ENCODE data around the gene THTPA. TPM values are rescaled to one million over a fixed set of nuclear protein-coding genes. Genes with fewer than 3 reads are reported as not detected.
A peak's percentile ranks its signal among the peaks of the same experiment; 100 is the strongest.

The THTPA gene
- total RNA-seq, 1 donor from 2014 or later: 13.7 TPM

DNA sequence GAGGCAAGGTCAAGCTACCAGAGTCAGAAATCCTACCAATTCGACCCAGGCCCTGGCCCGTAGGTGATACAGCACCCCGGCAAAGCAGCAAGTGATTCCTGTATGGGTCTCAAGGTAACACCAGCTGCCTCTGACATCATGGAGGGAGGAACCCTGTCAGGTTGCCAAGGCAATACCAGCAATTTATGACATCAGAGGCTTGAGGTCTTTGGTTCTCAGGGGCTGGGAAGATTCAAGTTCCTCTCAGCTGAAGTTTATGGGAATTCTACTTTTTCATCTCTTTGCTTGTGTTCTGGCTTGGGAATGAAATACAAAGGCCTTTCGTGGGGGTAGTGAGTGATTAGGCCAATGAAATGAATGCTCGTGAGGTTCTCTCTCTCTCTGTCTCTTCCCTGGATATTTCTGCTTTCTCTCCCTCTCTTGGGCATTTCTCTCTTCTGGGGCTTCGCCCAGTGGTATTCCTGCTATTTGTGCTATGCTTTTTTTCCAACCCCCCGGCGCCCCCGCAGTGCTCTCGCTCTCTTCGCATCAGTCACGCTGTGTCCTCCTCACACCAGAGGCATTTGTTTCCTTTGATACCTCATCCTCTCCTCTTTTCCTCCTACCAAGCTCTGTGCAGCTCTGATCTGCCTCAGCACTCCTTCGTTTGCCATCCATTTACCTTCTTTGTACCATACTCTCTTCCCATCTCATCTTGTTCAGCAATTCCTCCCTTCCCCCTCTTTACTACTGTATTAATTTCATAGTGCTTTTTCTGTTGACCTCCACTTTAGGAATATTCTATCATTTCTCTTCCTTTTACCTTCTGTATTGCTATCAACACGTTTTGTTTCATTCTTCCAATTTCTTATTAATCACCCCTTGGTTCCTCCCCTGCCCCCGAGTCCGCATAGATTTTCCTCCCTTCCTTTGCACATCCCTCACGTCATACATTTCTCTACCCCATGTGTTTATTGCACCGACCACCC, 7.4 kb upstream of the THTPA start:
- H3K27ac Mint-ChIP-seq: no peak overlapping the region
- no peaks in the 10 kb centered on the region for H3K36me3 Mint-ChIP-seq (ENCODE audit: low read depth)
- no peak for DNase-seq (ENCODE audit: low spot score)
- H3K4me3 Mint-ChIP-seq (ENCODE audit: low read depth): no peak overlapping the region
- no peaks in the 10 kb centered on the region for H3K9me3 Mint-ChIP-seq
- intact Hi-C loops (cut with micrococcal nuclease): no loop called here
- peaks cover 3% of the 10 kb centered on the region for H3K4me1 Mint-ChIP-seq (ENCODE audit: low read depth)
- no peaks in the 10 kb centered on the region for H3K27me3 Mint-ChIP-seq (ENCODE audit: low read depth)

DNA sequence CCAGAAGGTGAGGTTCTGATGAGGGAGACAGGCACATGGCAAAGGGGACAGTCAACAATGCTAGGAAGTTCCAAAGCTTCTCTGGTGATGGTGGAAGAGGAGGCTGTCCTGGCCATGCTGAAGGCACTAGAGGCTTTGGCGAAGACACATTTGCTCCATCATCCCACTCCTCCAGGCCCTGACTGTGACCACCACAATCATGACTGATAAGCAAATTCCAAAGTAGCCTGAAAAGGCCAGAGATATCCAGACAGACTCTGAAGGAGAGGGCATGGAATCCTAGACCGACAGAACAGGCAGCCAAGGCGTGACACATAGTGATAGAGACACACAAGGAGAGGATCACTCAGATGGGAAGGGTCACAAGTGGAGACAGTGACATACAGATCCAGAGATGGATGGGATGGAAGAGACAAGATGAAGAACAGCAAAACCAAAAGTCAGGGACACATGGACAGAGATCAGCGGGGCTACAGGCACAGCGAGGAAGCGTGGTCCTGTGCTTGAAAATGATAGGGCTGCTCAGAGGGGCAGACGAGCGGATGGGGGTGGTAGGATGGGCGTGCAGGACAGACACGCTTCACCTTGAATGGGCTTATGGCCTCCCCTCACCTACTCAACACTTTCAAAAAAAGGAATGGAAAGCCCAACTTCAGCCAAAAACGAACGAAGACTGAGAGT, 5.8 kb upstream of the THTPA start:
- H3K27ac Mint-ChIP-seq: no peak overlapping the region
- H3K36me3 Mint-ChIP-seq (ENCODE audit: low read depth): no peaks in the 10 kb centered on the region
- intact Hi-C loops (cut with micrococcal nuclease): no loop called here
- DNase-seq (ENCODE audit: low spot score): no peak
- no peaks in the 10 kb centered on the region for H3K27me3 Mint-ChIP-seq (ENCODE audit: low read depth)
- no peaks in the 10 kb centered on the region for H3K9me3 Mint-ChIP-seq
- H3K4me1 Mint-ChIP-seq (ENCODE audit: low read depth): peaks cover 4% of the 10 kb centered on the region
- no peak overlapping the region for H3K4me3 Mint-ChIP-seq (ENCODE audit: low read depth)

DNA sequence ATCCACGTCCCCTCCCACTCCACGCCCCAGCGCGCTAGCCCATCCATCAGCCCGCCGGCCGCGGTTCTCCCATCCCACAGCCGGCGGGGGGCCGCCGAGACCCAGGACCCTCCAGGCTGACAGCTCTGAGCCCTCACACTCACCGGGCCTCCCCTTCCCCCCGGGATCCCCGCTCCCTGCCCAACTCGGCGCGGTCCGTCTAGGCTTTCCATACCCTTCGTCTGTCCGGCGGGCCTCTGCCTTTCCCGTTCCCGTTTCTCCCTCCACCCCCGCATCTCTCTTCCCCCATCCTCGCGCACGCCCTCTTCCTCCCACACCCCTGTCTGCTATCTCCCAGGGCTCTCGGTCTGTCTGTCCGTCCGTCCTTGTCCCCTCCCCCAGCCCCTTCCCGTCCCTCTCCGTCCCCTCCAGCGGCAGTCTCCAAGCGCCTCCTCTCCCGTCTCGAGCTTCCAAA, 5.2 kb upstream of the THTPA start:
- no peak overlapping the region for H3K4me3 Mint-ChIP-seq (ENCODE audit: low read depth)
- intact Hi-C loops (cut with micrococcal nuclease): loop anchor here (1.0 kb wide), 1 partner anchor 12 kb away; no protein-coding TSS in a partner anchor
- no peaks in the 10 kb centered on the region for H3K36me3 Mint-ChIP-seq (ENCODE audit: low read depth)
- no peaks in the 10 kb centered on the region for H3K27me3 Mint-ChIP-seq (ENCODE audit: low read depth)
- peaks cover 7% of the 10 kb centered on the region for H3K4me1 Mint-ChIP-seq (ENCODE audit: low read depth)
- H3K9me3 Mint-ChIP-seq: no peaks in the 10 kb centered on the region
- DNase-seq (ENCODE audit: low spot score): no peak
- peak overlapping the region; percentile 3 for H3K27ac Mint-ChIP-seq

DNA sequence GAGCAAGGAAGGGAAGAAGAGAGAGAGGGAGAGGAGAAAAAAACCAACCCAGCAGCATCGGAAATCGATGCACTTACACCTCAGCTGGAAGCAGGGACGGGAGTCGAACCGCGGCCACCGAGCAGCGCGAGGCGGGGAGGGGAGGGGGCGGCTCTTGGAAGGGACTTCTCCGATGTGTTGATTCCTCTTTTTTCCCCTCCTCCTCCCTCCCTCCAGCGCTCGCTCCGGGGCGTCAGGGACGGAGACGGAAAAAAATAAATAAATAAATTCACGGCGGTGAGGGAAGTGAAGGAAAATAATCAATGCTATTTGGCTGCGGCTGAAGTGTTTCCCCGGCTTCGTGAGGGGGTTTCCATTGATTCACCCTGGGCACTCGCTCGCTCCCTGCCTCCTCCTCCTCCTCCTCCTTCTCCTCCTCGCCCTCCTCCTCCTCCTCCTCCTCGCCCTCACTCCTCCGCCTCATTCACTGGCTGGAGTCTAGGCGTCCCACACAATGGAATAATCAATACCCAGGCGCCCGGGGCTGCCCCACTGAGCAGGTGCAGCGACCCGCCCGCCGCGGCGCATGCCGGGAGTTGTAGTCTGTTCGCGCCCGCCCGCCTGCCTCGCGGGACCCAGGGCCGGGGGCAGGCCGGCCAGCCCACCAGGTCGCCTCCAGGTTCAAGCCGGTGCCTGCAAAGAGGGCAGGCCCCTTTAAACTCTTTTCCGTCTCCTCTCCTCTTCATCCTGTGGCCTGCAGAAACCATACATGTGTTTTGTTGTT, 4.6 kb upstream of the THTPA start, which contains the start of gene ZFHX2:
ZFHX2 (minus strand) TSS at position 500 of the 763 bp plus-strand sequence. CDS start 16,440 bp downstream, outside the sequence.
- H3K9me3 Mint-ChIP-seq: no peaks in the 10 kb centered on the region
- no peak within 1 kb of the TSS for H3K4me3 Mint-ChIP-seq (ENCODE audit: low read depth)
- H3K36me3 Mint-ChIP-seq (ENCODE audit: low read depth): no peaks in the 10 kb centered on the region
- peak; percentile 68 for DNase-seq (ENCODE audit: low spot score)
- peaks cover 10% of the 10 kb centered on the region for H3K4me1 Mint-ChIP-seq (ENCODE audit: low read depth)
- intact Hi-C loops (cut with micrococcal nuclease): loop anchor here (1.0 kb wide), 1 partner anchor 12 kb away; no protein-coding TSS in a partner anchor
- peak within 1 kb of the TSS; percentile 88 for H3K27ac Mint-ChIP-seq
- H3K27me3 Mint-ChIP-seq (ENCODE audit: low read depth): no peaks in the 10 kb centered on the region

DNA sequence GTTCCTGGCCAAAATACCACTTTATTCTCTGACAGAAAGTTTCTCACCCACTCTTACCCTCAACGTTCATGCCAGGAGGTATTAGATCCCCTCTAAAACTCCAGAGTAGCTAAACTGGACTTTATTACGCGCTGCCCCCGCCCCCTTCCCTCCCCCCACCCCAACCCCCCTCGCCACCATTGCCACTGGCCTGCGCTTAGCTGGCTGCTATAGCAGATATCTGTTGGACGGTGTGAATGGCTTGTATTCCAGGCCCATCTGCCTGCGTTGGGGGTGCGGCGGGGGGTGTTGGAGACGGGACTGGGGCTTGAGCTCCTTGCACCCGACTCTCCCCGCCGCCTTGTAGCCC, 564 bp upstream of the THTPA start:
- intact Hi-C loops (cut with micrococcal nuclease): loop anchor here (1.0 to 5.0 kb wide), 4 partner anchors 12 to 677 kb away; partner anchors contain the start of genes AP1G2, GMPR2, NEDD8 and NGDN
- H3K27ac Mint-ChIP-seq: peak overlapping the region; percentile 97
- peaks cover 21% of the 10 kb centered on the region for H3K36me3 Mint-ChIP-seq (ENCODE audit: low read depth)
- H3K4me3 Mint-ChIP-seq (ENCODE audit: low read depth): peak overlapping the region; percentile 96
- DNase-seq (ENCODE audit: low spot score): no peak
- H3K4me1 Mint-ChIP-seq (ENCODE audit: low read depth): peaks cover 28% of the 10 kb centered on the region
- no peaks in the 10 kb centered on the region for H3K9me3 Mint-ChIP-seq
- no peaks in the 10 kb centered on the region for H3K27me3 Mint-ChIP-seq (ENCODE audit: low read depth)

DNA sequence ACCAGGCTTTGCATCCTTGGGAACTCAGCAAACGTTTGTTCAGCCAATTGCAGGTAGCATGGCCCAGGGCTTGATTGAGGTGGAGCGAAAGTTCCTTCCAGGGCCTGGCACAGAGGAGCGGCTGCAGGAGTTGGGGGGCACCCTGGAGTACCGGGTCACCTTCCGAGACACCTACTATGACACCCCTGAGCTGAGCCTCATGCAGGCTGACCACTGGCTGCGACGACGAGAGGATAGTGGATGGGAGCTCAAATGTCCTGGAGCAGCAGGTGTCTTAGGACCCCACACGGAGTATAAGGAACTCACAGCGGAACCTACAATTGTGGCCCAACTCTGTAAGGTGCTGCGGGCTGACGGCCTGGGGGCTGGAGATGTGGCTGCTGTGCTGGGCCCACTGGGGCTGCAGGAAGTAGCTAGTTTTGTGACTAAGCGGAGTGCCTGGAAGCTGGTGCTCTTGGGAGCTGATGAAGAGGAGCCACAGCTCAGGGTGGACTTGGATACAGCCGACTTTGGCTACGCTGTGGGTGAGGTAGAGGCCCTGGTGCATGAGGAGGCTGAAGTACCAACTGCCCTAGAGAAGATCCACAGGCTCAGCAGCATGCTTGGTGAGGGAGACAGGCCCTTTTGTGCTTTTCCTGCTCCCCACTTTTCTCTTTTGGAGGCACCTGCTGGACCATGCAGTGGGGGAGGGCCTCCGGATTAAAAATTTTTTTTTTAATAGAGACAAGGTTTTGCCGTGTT, 799 bp downstream of the THTPA start:
- H3K36me3 Mint-ChIP-seq (ENCODE audit: low read depth): peaks cover 33% of the 10 kb centered on the region
- no peaks in the 10 kb centered on the region for H3K27me3 Mint-ChIP-seq (ENCODE audit: low read depth)
- H3K4me1 Mint-ChIP-seq (ENCODE audit: low read depth): peaks cover 30% of the 10 kb centered on the region
- peak overlapping the region; percentile 96 for H3K4me3 Mint-ChIP-seq (ENCODE audit: low read depth)
- H3K9me3 Mint-ChIP-seq: no peaks in the 10 kb centered on the region
- intact Hi-C loops (cut with micrococcal nuclease): loop anchor here (5.0 kb wide), 1 partner anchor 235 kb away; the partner anchor contains the start of gene PABPN1
- H3K27ac Mint-ChIP-seq: peak overlapping the region; percentile 97
- DNase-seq (ENCODE audit: low spot score): no peak

DNA sequence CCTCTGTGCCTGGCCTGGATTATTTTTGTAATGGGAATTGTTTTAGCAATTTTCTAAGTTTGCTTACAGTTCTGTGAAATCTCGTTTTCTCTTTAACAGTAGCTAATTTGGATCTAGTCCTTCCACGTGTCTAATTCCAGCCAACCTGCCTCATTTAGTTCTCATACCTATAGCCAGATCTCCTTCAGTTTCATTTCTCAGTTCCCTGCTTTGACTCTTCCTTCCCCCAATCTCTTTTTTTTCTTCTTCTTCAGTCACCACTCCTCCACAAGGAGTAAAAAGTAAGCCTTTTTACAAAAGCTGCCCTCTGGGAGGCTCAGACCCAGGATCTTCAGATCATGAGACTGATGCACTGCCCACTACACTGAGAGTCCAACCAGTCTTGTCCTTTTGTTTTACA, 1.4 kb downstream of the THTPA start:
- no peaks in the 10 kb centered on the region for H3K9me3 Mint-ChIP-seq
- DNase-seq (ENCODE audit: low spot score): no peak
- intact Hi-C loops (cut with micrococcal nuclease): loop anchor here (5.0 kb wide), 1 partner anchor 235 kb away; the partner anchor contains the start of gene PABPN1
- H3K36me3 Mint-ChIP-seq (ENCODE audit: low read depth): peaks cover 36% of the 10 kb centered on the region
- no peaks in the 10 kb centered on the region for H3K27me3 Mint-ChIP-seq (ENCODE audit: low read depth)
- H3K27ac Mint-ChIP-seq: peak overlapping the region; percentile 86
- peaks cover 29% of the 10 kb centered on the region for H3K4me1 Mint-ChIP-seq (ENCODE audit: low read depth)
- peak overlapping the region; percentile 83 for H3K4me3 Mint-ChIP-seq (ENCODE audit: low read depth)

DNA sequence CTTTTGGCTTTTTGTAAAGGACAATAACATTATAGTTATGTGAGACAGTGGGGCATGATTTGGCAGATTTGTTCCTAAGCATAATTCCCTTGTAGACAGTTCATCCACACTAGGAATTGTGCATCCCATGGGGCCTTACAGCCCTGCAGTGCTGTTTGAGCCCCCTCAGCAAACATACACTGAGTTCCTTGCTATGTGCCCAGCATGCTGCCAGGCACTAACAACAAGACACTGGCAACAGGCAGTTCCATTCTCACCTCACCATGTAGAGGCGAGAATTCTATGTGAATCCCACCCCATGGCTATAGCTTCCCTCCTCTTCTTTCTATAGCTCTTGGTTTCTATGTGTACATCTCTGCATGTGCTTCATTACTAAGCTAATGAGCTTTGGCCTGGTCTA, 1.9 kb downstream of the THTPA start:
- intact Hi-C loops (cut with micrococcal nuclease): loop anchor here (5.0 kb wide), 1 partner anchor 236 kb away; the partner anchor contains the start of gene PABPN1
- DNase-seq (ENCODE audit: low spot score): no peak
- H3K4me3 Mint-ChIP-seq (ENCODE audit: low read depth): peak overlapping the region; percentile 83
- H3K36me3 Mint-ChIP-seq (ENCODE audit: low read depth): peaks cover 39% of the 10 kb centered on the region
- peak overlapping the region; percentile 86 for H3K27ac Mint-ChIP-seq
- H3K27me3 Mint-ChIP-seq (ENCODE audit: low read depth): no peaks in the 10 kb centered on the region
- no peaks in the 10 kb centered on the region for H3K9me3 Mint-ChIP-seq
- H3K4me1 Mint-ChIP-seq (ENCODE audit: low read depth): peaks cover 31% of the 10 kb centered on the region

DNA sequence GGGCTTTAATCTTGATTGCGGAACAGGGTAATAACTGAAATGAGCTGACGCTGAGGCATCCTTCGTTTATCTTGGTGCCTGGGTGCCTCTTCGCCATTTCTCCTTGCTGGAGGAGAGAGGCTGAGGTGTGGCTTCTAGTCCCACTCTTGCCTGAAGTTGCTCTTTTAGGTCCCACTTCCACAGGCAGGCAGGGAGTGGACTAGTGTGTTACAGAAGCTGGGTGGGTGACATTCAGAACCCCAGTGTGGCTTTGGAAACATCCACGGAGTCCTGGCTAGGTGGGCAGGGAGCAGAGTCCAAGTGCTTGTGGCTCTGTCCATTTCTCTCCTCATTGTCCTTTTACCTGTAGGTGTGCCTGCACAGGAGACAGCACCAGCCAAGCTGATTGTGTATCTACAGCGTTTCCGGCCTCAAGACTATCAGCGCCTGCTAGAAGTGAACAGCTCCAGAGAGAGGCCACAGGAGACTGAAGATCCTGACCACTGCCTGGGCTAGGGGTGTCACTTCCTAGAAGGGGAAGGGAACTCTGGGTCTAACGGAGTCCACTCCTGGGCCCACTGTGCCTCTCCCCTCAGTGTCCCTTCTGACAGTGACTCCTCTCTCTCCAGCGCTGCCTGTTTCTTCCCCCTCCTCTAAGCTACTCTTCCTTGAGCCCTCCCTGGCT, 2.4 kb downstream of the THTPA start:
- peaks cover 44% of the 10 kb centered on the region for H3K36me3 Mint-ChIP-seq (ENCODE audit: low read depth)
- DNase-seq (ENCODE audit: low spot score): no peak
- H3K9me3 Mint-ChIP-seq: no peaks in the 10 kb centered on the region
- no peak overlapping the region for H3K4me3 Mint-ChIP-seq (ENCODE audit: low read depth)
- peaks cover 31% of the 10 kb centered on the region for H3K4me1 Mint-ChIP-seq (ENCODE audit: low read depth)
- intact Hi-C loops (cut with micrococcal nuclease): loop anchor here (5.0 kb wide), 1 partner anchor 236 kb away; the partner anchor contains the start of gene PABPN1
- no peaks in the 10 kb centered on the region for H3K27me3 Mint-ChIP-seq (ENCODE audit: low read depth)
- peak overlapping the region; percentile 18 for H3K27ac Mint-ChIP-seq

DNA sequence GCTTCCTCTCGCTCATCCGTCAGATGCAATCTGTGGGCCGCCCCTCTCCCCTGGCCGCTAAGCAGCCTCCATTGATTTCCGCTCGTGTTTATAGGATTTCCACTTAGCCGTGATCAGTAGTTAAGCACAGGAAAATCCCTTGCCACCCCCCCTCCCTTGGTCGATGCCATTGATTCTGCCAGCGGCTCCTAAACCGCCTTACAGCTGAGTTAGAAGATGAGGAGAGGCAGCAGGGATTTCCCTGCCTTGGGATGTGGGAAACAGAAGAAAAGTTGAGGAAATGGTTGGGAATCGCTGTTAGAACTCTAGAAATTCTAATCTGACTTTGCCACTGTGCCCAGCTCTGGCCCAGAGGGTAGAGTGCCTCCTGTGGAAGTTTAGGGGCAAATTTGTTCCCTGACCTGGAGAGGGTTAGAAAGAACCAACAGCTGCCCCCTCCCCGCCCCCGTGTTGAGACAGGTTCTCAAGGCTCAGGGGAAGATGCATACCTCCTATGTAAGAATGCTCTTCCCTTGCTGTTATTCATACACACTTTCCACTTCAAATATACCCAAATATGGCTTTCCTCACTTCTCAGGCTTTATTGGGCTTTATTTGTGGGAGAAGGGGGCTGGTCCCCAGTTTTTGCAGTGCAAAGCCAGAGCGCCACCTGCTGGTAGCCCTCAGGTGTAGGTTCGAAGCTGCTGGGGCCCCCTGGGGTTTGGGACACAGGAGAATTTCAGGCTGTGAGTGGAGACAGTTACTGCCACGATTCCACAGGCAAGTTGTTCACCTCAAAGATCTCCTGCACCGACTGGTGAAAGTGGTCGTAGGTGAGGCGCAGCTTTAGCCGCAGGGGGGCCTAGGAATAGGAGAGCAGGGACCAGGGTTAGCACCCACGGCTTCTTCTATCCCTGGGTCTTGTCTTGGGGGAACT, 3.2 kb downstream of the THTPA start:
- H3K4me3 Mint-ChIP-seq (ENCODE audit: low read depth): no peak overlapping the region
- no peak overlapping the region for H3K27ac Mint-ChIP-seq
- intact Hi-C loops (cut with micrococcal nuclease): loop anchor here (5.0 kb wide), 1 partner anchor 237 kb away; the partner anchor contains the start of gene PABPN1
- H3K27me3 Mint-ChIP-seq (ENCODE audit: low read depth): no peaks in the 10 kb centered on the region
- H3K4me1 Mint-ChIP-seq (ENCODE audit: low read depth): peaks cover 31% of the 10 kb centered on the region
- peak; percentile 40 for DNase-seq (ENCODE audit: low spot score)
- no peaks in the 10 kb centered on the region for H3K9me3 Mint-ChIP-seq
- H3K36me3 Mint-ChIP-seq (ENCODE audit: low read depth): peaks cover 50% of the 10 kb centered on the region

All from activated T-helper 2 cell treated with anti-CD3 and anti-CD28 coated beads, Interferon-gamma antibody, Interleukin-2, Interleukin-4, amounts not matched to agents 10 μg/mL and 5 μg/mL and 100 μg/mL, durations not matched to agents 14 hours and 24 hours and 36 hours (primary cell).